ENCODE measurements around the gene FRYL. TPM values are rescaled to one million over a fixed set of nuclear protein-coding genes. Genes with fewer than 3 reads are reported as not detected.

Gene FRYL
- total and polyA plus RNA-seq, 2 of the 8 experiments (the other 6 are each of a cell fraction or from before 2014, with no cell fraction given), result 8.0 to 36.5 TPM

DNA sequence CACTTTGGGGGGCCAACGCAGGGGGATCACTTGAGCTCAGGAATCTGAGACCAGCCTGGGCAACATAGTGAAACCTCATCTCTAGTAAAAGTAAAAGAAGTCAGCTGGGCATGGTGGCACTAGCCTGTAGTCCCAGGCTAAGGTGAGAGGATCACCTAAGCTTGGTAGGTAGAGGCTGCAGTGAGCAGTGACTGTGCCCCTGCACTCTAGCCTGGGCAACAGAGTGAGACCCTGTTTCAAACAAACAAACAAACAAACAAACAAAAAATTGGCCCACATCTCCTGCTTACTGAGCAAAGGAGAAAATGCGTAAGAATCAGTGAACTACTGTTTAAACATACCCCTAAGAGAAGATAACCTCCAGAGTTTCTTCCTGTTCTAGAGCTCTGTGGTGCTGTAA is 85.3 kb downstream of the FRYL start:
- Histone ChIP-seq H3K23ac (ENCODE audit: insufficient read length) (no peak overlapping the region), H3K27ac (ENCODE audit: low read depth, low read length) (no peak overlapping the region), H4K8ac (ENCODE audit: extremely low read depth, insufficient read depth, low read length) (peak overlapping the region; percentile 51; the same call in 1 of the 2 replicates), H3K36me3 (ENCODE audit: control insufficient read depth in 2 of 4, insufficient read depth in 4 of 4, low read length in 3 of 4) (no peaks in the 10 kb centered on the region), H2AK5ac (ENCODE audit: low read depth, low read length) (no peak overlapping the region), H3K4me1 (replicated peaks in 1 of 4; ENCODE audit: control insufficient read depth in 3 of 4, insufficient read depth in 4 of 4, low read length in 3 of 4) (peaks cover 0 to 9% (median 4%) of the 10 kb centered on the region in 4 experiments; a peak in 3 of 7 replicates), H3K23me2 (ENCODE audit: low read depth, low read length) (no peaks in the 10 kb centered on the region), H3K4ac (replicated peaks; ENCODE audit: insufficient read length, low read depth, low read length) (no peak overlapping the region), H3K56ac (replicated peaks; ENCODE audit: insufficient read length, low read depth, low read length) (no peak overlapping the region), H2BK15ac (ENCODE audit: low read length) (no peak overlapping the region), H3K14ac (ENCODE audit: insufficient read length) (no peak overlapping the region), H3K27me3 (replicated peaks in 1 of 4; ENCODE audit: control insufficient read depth in 3 of 4, extremely low read depth in 1 of 4, insufficient read depth in 3 of 4, low read length in 3 of 4) (no peaks in the 10 kb centered on the region), H3K4me2 (ENCODE audit: insufficient read depth in 1 of 2, low read depth in 2 of 2, low read length in 2 of 2) (no peak overlapping the region), H2AFZ (ENCODE audit: low read length) (no peak overlapping the region), H3K79me1 (ENCODE audit: low read depth, low read length) (peaks cover 6% of the 10 kb centered on the region; the same call in 1 of the 2 replicates), H3K18ac (ENCODE audit: extremely low read depth, low read length) (no peak overlapping the region), H4K91ac (replicated peaks; ENCODE audit: insufficient read length, low read length) (no peak overlapping the region), H3K4me3 (ENCODE audit: extremely low read depth in 1 of 4, insufficient read depth in 2 of 4, low read depth in 3 of 4, low read length in 4 of 4) (no peak overlapping the region), H4K5ac (ENCODE audit: insufficient read length, low read depth, low read length) (no peak overlapping the region), H2BK12ac (ENCODE audit: low read depth, low read length) (no peak overlapping the region), H2BK20ac (ENCODE audit: low read length) (no peak overlapping the region), H2BK5ac (ENCODE audit: low read depth, low read length) (no peak overlapping the region), H3K79me2 (ENCODE audit: control insufficient read depth in 1 of 2, insufficient read depth in 2 of 2, low read length in 2 of 2) (peaks cover 0 to 90% of the 10 kb centered on the region in 2 experiments; a peak in 2 of 4 replicates), H2BK120ac (replicated peaks; ENCODE audit: low read depth, low read length) (no peak overlapping the region), H3K9ac (replicated peaks in 1 of 4; ENCODE audit: extremely low read depth in 1 of 4, low read depth in 3 of 4, low read length in 3 of 4) (no peak overlapping the region; a peak in 1 of 7 replicates), H4K20me1 (replicated peaks in 1 of 2; ENCODE audit: control insufficient read depth in 1 of 2, insufficient read depth in 2 of 2, low read length in 2 of 2) (peaks cover 0 to 1% of the 10 kb centered on the region in 2 experiments), H3K9me3 (ENCODE audit: insufficient read depth in 2 of 2, low read depth in 1 of 2, low read length in 1 of 2) (no peaks in the 10 kb centered on the region)
- ChIA-PET CTCF (ENCODE audit: partially characterized antibody) (interaction anchor here (1.3 kb wide), 1 partner anchor 73 kb away, joined by 3 read pairs; no protein-coding TSS in a partner anchor), POLR2A (ENCODE audit: partially characterized antibody) (no interaction called here)
- no peak for FAIRE-seq
- DNase-seq (ENCODE audit: low read depth in 1 of 2, low spot score in 2 of 2), result no peak
- no peak for TF ChIP-seq HDAC2 (IDR thresholded peaks at IDR 0.05; ENCODE audit: borderline replicate concordance in 1 of 2, low read depth in 2 of 2, low read length in 2 of 2)
- TF ChIP-seq RNF2 (IDR thresholded peaks at IDR 0.05; ENCODE audit: borderline replicate concordance, low read depth, low read length, missing control alignments, poor library complexity, severe bottlenecking), result no peak
- TF ChIP-seq GTF2F1 (IDR thresholded peaks at IDR 0.05; ENCODE audit: borderline replicate concordance, low read depth, low read length), result no peak
- no peak for TF ChIP-seq BRCA1 (IDR thresholded peaks at IDR 0.05; ENCODE audit: low read depth, low read length)
- TF ChIP-seq RAD21 (IDR thresholded peaks at IDR 0.05 in 1 of 2, conservative IDR thresholded peaks at IDR 0.05 in 1 of 2; ENCODE audit: low read depth in 2 of 2, low read length in 2 of 2), result no peak
- no peak for TF ChIP-seq POU5F1 (IDR thresholded peaks at IDR 0.05; ENCODE audit: low read depth, low read length)
- no peak for TF ChIP-seq GABPA (IDR thresholded peaks at IDR 0.05; ENCODE audit: borderline replicate concordance, insufficient read depth, low read length)
- TF ChIP-seq CTBP2 (IDR thresholded peaks at IDR 0.05; ENCODE audit: borderline replicate concordance, insufficient read depth, insufficient read length, low read length), result no peak
- no peak for TF ChIP-seq CBX5 (IDR thresholded peaks at IDR 0.05; ENCODE audit: low read depth, low read length)
- TF ChIP-seq USF2 (IDR thresholded peaks at IDR 0.05; ENCODE audit: low read length), result no peak
- no peak for TF ChIP-seq TAF1 (IDR thresholded peaks at IDR 0.05; ENCODE audit: low read depth, low read length)
- WGBS, 2 experiments (ENCODE audit: extremely low coverage in 1 of 2, insufficient coverage in 1 of 2, insufficient read length in 1 of 2, insufficient replicate concordance in 2 of 2, low coverage in 1 of 2, low lambda C conversion rate in 2 of 2, missing lambda C conversion rate in 1 of 2), result 79% methylated on average over 2 of the region's 2 CpGs; no CpG with 5 or more reads in 1 of the 2 experiments

All from H1 (cell line).